B cell (primary cell): ENCODE data around the gene POU2F3.

Experiments
- CTCF ChIP-seq: fragments of 200-600 bp; IDR thresholded peaks from one replicate; pipeline ENCODE4 v1.8.0; 2022; ENCODE audit warnings: antibody characterized with exemption, mild to moderate bottlenecking
- EZH2 ChIP-seq: IDR thresholded peaks from 2 replicates; pipeline ENCODE4 v1.6.1; 2012; ENCODE audit warnings: borderline replicate concordance, low read depth, mild to moderate bottlenecking, moderate library complexity, low read length; ENCODE audit not compliant: insufficient read depth, poor library complexity, severe bottlenecking

- TF ChIP-seq CTCF (no peak), EZH2 (no peak)
These were observed 66.7 kb downstream of the POU2F3 start for GRCh38 chr11:120306519-120307242.
